ENCODE data around the gene YWHAE.
"Not testable (repeated sequence)": the region's sequence is repeated elsewhere in the genome, so short reads cannot be mapped to it uniquely, and the experiment has no call there.

The YWHAE gene

DNA sequence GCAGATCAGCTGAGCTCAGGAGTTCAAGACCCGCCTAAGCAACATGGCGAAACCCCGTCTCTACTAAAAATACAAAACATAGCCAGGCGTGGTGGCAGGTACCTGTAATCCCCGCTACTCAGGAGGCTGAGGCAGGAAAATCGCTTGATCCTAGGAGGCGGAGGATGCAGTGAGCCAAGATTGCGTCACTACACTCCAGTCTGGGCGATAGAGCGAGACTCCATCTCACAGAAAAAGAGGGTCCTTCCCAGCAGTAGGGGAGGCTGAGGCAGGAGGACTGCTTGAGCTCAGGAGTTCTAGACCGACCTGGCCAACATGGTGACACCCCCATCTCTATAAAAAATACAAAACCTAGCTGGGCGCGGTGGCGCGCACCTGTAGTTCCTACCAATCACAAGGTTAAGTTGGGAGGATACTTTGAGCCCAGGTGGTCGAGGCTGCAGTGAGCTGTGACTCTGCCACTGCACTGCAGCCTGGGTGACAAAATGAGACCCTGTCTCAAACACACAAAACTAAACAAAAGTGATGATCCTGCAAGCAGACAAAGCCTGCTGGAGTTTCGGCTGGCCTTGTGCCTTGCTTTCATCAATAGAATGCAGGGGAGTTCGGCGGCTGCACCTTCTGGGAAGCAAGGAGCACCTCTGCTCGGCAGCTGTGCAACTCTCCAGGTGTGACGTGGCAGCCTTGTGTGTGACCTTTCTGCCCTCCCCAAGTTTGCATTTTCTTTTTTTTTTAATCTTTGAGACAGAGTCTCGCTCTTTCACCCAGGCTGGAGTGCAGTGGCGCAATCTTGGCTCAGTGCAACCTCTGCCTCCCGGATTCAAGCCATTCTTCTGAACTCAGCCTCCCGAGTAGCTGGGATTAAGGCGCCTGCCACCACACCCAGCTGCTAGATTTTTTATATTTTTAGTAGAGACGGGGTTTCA, 12.4 kb upstream of the YWHAE start:
- DNase-seq (ENCODE audit: low read depth, low spot score), result no peak

DNA sequence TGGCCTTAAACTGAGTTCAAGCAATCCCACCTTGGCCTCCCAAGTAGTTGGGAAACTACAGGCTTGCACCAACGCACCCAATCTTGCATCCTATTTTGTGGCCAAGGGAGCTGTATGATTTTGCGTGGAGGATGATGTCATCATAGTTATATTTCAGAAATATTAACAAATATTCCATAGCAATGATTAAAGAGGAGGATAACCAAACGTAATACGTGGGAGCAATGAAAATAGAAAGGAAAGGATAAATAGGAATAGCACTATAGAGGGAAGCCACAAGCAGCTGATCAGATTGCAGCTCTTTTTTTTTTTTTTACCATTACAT, 2.2 kb upstream of the YWHAE start:
- no peak for DNase-seq (ENCODE audit: low read depth, low spot score)

DNA sequence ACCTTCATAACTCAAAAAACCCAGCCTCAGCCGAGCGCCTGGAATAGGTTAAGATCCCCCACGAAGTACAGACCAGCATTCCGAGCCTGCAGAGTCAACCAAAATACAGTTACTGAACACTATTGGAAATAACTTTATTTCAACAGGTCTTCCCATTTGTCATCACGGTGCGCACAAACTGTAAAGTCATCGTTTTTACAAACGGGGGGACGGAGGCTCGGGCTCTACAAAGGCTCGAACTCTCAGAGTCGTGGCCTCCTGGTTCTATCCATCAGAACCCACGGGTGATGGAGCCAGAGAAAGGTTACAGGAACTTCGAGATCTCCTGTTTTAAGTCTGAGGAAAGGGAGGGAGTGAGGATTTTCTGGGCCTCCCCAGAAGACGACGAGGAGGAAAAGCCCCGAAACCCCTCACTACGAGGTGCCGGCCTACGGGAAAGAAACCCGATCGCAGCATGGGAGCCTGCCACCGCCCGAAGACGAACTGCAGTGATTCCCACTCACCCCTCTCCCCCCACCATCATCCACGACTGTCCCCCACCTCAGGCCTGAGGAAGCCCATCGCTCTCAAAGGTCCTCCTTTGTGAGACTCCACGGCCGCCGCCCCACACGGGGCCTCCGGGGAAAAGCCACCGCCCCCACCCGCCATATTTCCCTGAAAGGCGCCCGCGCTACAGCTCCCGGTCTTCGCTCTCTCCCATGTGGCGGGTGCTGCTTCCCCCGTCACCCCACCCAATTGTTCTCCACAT, 917 bp downstream of the YWHAE start:
- peak; percentile 2 for DNase-seq (ENCODE audit: low read depth, low spot score)

DNA sequence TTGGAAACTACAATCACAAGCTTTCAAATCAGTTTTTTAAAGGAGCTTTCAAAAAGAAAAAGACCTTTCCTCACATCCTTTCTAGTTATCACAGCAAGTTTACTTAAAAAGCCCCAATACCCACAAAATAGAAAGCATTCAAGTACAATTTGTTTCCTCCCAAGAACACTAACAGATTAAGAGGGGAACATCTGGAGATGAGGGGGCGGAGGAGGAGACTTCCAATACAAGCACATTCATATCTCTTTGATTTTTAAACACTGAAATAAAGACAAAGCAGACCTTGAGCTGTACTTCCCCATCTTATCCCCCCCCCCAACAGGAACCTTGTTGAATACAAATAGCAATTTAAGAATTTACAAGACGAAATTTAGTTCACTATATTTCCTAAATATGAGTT, 2.0 kb downstream of the YWHAE start:
- DNase-seq (ENCODE audit: low read depth, low spot score), result no peak

DNA sequence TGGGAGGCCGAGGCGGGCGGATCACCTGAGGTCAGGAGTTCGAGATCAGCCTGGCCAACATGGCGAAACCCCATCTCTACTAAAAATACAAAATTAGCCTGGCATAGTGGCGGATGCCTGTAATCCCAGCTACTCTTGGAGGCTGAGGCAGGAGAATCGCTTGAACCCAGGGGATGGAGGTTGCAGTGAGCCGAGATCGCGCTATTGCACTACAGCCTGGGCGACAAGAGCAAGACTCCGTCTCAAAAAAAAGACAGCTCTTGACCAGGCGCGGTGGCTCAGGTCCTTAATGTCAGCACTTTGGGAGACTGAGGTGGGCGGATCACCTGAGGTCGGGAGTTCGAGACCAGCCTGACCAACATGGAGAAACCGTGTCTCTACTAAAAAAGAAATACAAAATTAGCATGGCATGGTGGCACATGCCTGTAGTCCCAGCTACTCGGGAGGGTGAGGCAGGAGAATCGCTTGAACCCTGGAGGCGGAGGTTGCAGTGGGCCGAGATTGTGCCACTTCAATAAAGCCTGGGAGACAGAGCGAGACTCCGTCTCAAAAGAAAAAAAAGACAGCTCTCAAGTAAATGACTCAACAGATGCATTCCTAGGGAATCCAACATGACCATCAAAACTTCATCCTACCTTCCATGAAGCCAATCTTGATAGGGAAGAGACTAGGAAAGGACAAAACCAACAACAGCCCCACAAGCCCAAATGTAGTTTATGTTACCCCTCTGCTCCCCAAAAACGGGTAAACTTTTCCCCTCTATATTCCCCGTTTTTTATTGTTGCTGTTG, 4.0 kb downstream of the YWHAE start:
- DNase-seq (ENCODE audit: low read depth, low spot score), result not testable (repeated sequence)

DNA sequence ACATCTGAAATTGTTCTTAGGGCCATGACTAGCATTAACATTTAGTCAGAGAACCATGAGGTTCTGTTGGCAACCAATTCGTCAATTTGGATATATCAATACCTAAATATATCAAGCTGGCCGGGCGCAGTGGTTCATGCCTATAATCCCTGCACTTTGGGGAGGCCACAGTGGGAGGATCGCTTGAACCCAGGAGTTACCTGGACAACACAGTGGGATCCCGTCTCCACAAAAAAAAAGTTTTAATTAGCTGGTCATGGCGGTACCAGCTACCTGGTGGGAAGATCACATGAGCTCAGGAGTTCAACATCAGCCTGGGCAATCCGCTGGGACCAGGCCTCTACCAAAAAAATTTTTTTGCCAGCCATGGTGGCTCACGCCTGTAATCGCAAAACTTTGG, 8.4 kb downstream of the YWHAE start:
- DNase-seq (ENCODE audit: low read depth, low spot score), result no peak

DNA sequence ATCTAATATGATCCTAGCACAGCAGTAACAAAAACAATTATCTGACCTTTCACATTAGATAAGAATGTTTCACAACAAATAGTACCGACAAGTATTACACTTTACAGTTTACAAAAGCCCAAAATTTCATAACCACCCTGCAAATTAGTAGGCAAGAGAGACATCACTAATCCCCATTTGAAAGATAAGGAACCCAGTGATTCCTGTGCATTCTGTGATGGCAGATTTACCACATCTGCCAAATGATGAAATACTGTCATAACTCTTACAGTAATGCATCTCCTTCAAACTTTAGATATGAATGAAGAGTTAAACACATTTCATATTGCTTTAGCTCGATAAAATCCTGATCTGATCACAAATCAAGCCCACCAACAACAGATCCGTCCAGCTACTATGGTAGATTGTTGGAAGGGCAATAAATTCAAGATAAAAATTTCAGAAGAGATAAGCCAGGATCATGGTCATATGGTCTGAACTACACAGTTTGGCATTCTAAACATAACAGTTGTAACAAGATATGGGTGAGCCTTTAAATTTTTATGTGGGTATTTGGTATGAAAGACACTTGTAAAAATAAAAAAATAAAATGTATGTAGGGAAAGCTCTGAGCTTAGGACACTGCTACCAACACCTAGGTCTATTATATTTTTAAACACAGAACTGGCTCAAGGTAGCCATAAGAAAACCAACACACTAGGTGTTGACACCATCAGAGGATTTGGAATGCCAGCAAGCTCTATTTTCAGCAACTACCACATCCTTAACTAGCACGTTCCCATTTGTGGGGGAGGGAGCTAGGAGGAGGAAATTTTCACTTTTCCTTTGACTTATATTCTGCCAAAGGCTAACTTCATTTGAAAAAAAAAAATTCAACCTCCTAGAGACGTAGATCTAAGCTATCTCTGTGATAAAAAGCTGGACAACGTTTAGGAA, 9.3 kb downstream of the YWHAE start:
- DNase-seq (ENCODE audit: low read depth, low spot score), result no peak

DNA sequence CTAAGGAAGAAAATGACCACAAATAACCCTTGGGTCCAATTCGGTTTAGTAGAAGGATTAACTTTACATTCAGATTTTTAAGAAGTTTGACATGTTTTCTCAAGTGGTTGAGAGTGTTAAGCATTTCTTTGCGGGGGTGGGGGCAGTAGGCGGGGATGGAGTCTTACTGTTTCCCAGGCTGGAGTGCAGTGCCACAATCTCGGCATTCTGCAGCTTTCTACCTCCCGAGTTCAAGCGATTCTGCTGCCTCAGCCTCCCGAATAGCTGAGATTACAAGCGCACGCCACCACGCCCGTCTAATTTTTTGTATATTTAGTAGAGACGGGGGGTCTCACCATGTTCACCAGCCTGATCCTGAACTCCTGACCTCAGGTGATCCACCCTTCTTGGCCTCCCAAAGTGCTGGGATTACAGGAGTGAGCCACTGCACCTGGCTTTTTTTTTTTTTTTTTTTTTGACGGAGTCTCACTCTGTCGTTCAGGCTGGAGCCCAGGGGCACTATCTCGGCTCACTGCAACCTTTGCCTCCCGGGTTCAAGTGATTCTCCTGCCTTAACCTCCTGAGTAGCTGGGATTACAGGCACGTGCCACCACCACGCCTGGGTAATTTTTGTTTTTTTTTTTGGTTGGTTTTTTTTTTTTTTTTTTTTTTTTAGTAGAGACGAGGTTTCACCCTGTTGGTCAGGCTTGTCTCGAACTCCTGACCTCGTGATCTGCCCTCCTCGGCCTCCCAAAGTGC, 12.4 kb downstream of the YWHAE start:
- not testable (repeated sequence) for DNase-seq (ENCODE audit: low read depth, low spot score)

DNA sequence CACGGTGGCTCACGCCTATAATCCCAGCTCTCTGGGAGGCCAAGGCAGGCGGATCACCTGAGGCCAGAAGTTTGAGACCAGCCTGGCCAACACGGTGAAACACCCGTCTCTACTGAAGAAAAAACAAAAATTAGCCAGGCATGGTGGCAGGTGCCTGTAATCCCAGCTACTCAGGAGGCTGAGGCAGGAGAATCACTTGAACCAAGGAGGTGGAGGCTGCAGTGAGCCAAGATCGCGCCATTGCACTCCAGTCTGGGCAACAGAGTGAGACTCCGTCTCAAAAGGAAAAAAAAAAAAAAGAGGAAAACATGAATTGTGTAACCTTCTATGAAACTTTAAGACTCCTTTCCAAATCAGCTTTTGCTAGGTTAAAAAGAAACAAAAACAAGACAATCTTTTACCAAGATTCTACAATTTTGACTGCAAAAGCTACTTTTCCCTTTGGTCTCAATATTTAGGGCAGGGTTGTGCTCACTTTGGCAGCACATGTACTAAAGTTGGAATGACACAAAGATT, 13.3 kb downstream of the YWHAE start:
- not testable (repeated sequence) for DNase-seq (ENCODE audit: low read depth, low spot score)

DNA sequence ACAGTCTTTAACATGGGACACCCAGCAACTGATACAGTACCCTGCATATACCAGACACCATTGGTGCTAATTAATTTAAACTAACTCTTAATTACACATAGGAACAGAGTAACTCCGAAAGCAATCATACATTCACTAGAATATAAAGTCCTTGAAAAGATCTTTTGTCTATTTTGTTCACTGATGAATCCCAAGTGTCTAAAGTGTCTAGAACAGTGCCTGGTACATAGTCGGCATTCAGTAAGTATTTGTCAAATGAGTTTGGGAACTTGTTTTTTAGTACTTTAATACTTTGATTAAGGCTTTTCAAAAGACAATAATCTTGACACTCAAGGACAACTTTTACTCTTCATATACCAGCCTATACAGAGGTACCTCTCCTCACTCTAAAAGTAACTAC, 13.8 kb downstream of the YWHAE start:
- DNase-seq (ENCODE audit: low read depth, low spot score), result no peak

DNA sequence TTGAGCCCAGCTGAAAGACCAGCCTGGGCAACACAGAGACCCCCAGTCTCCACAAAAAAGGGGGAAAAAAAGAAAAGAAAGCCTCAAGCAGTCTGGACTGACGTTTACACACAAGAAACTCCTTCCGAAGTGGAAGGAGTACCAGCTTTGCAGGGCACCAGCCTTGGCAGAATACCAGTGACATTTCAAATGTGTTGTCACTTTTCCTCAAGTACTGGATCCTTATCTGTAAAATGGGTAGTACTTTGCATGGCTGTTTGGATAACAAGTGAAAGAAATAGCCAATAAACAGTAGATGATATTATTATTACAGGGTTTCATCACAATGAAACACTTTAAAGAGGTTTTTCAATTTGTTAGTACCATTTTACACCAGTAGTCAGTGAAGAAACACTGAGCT, 14.2 kb downstream of the YWHAE start:
- DNase-seq (ENCODE audit: low read depth, low spot score), result no peak

DNA sequence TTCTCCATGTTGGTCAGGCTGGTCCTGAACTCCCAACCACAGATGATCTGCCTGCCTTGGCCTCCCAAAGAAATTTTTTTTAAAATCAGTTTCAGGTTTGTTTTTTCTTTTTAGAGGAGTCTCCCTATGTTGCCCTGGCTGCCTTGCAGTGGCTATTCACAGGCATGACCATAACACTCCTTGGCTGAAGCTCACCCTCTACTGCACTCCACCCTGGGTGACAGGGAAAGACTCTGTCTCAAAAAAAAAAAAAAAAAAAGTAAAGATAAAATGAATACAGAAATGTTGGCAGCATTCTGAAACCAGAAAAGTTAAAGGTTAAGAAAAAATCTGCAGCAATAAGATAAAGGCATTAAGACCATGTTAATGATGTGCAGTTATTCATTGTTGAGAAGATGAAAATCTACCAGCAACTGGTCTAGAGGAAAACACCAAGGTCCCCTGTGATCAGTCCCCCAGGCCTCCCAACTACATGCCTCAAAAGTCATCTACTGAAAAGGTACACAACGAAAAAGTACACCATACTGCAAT, 15.1 kb downstream of the YWHAE start:
- no peak for DNase-seq (ENCODE audit: low read depth, low spot score)

DNA sequence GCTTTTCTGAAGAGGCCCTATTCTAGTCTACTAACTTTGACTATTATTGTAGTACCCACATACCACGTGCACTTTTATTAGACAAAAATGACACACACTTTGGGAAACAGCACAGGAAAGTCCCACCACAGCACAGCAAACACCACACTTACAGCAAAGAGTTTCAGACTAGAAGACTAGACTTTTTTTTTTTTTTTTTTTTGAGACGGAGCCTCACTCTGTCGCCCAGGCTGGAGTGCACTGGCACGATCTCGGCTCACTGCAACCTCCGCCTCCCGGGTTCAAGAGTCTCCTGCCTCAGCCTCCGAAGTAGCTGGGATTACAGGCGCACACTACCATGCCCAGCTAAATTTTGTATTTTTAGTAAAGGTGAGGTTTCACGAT, 20.1 kb downstream of the YWHAE start:
- DNase-seq (ENCODE audit: low read depth, low spot score), result no peak

DNA sequence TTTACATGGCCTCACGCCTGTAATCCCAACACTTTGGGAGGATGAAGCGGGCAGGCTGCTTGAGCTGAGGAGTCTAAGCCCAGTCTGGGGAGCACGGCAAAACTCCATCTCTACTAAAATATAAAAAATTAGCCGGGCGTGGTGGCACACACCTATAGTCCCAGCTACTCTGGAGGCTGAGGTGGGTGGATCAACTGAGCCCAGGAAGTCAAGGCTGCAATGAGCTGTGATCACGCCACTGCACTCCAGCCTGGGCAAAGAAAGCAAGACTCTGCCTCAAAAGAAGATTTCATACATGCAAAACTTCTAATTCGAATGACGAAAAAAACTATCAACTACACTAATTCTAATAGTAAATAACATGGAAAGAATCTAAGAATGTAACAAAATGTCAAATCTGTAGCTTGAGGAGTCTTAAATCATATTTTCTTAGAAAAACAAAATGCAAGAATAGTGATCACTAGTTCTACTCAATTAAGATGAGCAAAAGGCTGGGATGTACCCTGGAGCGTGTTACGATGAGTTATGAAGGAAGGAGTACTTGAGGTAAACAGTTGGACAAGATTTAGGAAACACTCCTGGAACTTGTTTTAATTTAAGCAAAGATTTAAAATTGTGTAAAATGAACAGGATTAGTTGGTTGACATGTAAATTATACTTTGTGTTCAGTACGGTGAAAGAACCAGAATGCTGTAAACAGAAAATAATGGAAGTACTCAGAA, 20.7 kb downstream of the YWHAE start:
- DNase-seq (ENCODE audit: low read depth, low spot score), result no peak

DNA sequence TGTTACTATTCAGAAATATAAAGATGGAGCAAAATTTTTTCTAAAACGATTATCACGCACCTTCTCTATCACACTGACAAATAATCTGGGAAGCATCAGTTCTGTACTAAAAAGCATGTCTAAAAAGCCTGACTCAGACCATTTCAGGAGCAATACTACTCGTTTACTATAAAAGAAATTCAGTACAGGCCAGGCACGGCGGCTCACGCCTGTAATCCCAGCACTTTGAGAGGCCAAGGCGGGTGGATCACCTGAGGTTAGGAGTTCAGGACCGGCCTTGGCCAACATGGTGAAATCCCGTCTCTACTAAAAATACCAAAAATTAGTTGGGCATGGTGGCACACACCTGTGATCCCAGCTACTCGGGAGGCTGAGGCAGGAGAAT, 21.6 kb downstream of the YWHAE start:
- not testable (repeated sequence) for DNase-seq (ENCODE audit: low read depth, low spot score)

DNA sequence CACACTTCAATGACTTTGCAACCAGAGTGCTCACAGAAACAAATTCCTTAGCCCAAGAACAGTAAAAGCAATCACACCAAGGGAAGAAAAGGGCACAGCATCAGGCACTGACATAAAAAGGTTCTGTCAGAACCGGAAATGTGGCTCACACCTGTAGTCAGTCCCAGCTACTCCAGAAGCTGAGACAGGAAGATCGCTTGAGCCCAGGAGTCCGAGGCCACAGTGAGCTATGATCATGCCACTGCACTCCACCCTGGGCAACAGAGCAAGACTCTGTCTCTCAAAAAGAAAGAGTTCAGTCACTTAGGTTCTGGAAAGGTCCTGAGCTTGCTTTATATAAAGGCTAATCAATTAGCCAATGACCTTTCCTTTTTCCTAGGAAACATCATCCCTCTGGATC, 22.7 kb downstream of the YWHAE start:
- DNase-seq (ENCODE audit: low read depth, low spot score), result no peak

DNA sequence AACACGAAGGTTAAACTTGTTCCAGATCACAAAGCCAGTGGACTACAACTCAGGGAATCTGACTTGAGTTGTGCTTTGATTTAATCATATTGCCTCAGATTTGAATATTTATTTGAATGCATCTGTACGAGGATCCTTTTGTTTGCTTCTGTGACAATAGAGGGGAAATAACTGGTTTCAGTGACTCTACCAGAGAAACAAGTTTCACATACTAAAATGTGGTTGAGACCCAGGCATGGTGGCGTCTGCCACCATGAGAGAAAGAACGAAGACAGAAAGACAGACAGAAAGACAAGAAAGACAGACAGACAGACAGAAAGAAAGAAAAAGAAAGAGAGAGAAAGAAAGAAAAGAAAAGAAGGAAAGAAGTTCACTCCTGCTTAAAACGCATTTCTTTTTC, 24.0 kb downstream of the YWHAE start:
- no peak for DNase-seq (ENCODE audit: low read depth, low spot score)

DNA sequence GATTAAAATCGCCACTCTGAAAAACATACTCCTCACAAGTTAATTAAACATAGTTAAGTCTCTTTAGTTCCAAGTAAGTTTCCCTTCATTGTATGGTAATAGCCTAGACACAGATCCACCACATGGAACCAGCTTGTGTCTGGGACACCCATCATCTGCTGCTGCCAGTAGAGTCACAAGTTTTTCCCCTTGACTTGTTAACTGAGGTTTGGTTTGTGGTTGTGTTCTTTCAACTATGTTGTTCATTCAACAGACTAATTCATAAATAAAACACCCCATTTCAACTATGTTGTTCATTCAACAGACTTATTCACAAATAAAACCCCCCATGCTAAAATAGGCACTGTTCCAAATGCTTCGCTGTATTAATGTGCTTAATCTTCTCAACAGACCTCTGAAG, 24.4 kb downstream of the YWHAE start:
- no peak for DNase-seq (ENCODE audit: low read depth, low spot score)

DNA sequence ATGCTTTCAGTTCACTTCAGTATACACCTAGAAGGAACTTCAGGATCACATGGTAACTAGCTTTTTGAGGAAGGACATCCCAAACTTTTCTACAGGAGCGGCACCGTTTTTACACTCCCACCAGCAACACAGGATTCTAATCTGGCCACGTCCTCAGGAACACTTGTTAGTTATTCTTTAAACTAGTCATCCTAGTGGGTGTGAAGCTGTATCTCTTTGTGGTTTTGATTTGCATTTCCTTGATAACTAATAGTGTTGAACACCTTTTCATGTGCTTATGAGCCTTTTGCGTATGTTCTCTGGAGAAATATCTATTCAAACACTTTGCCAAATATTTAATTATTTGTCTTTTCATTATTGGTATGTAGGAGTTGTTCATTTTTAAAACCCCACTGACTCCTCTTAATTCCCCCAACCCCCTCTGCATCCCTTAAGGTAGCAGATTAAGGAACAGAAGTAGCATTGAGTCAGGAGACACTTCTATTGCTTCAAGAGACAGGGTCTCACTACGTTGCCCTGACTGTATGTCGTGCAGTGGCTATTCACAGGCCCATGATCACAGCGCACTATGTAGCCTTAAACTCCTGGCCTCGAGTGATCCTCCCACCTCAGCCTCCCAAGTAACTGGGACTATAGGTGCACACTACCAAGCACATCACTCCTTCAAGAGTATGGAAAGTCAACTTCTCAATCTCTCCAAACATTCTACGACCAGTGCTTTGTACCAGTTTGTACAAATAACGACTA, 25.4 kb downstream of the YWHAE start:
- no peak for DNase-seq (ENCODE audit: low read depth, low spot score)
